ENCODE results near the gene GCNT2.
A peak's percentile ranks its signal among the peaks of the same experiment; 100 is the strongest.

GCNT2 gene

DNA sequence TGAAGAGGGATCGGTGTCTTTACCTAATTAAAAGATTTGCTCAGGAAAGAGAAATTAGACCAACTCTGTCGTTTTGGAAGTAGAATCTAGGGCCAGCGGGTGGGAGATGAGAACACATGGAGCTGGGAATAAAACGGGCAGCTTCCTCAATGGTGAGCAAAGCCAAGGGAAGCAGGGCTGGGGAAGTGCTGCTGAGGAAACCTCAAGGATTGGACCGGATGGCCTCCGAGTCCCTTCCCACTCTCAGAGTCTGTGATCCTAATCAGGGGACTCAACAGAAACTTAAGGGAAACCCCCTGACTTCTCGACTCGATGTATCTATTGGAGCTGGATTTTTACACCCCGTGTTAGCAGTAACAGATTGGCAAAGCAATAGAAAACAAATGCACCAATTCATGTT lies 10.8 kb downstream of the GCNT2 start:
- in situ Hi-C loops (cut with MboI; ENCODE audit: low sequenced_read_pairs, unreplicated experiment), result no loop called here
- no peak for TF ChIP-seq CTCF (IDR thresholded peaks at IDR 0.05; ENCODE audit: borderline replicate concordance, control extremely low read depth, extremely low read depth, insufficient read depth, missing control alignments)
- DNase-seq (ENCODE audit: low spot score), result no peak

- in situ Hi-C loops (cut with MboI; ENCODE audit: low sequenced_read_pairs, unreplicated experiment), result no loop called here
- DNase-seq (ENCODE audit: low spot score), result no peak
- no peak for TF ChIP-seq CTCF (IDR thresholded peaks at IDR 0.05; ENCODE audit: borderline replicate concordance, control extremely low read depth, extremely low read depth, insufficient read depth, missing control alignments)
Measured at GRCh38 chr6:10532392-10532791, 11.2 kb downstream of the GCNT2 start.

DNA sequence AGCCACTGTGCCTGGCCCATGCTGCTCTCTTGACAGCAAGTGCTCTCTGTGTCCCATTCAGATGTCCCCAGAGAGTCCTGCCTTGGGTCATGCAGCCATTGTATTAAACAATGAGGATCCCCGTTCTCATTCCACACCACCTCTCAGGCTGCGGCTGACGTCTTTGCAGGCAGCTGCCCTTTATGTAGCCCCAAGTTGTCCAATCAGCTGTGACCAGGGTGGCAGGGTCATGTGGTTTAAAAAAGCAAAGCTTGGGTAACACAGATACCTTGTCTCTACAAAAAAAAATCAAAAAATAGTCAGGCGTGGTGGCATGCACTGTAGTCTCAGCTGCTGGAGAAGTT lies 13.2 kb downstream of the GCNT2 start:
- in situ Hi-C loops (cut with MboI; ENCODE audit: low sequenced_read_pairs, unreplicated experiment), result no loop called here
- no peak for TF ChIP-seq CTCF (IDR thresholded peaks at IDR 0.05; ENCODE audit: borderline replicate concordance, control extremely low read depth, extremely low read depth, insufficient read depth, missing control alignments)
- no peak for DNase-seq (ENCODE audit: low spot score)

DNA sequence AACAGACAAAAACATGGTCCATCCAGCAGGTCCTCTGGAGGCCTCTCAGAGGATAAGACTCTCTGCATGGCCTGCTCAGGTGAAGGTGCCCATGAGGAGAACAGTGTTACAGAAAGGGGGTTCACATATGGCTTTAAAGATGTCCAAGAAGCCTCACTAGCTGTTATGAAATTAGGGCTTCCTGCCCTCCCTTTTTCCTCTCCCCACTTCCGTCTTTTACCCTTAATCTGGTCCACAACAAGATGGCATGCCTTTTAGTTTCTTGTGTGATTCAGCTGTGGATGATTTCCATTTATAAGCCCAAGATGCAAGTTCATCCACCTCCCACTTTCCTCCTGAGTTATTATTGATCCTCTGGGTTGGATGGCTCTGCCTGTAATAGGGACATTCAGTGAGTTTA lies 14.0 kb downstream of the GCNT2 start:
- in situ Hi-C loops (cut with MboI; ENCODE audit: low sequenced_read_pairs, unreplicated experiment), result no loop called here
- no peak for TF ChIP-seq CTCF (IDR thresholded peaks at IDR 0.05; ENCODE audit: borderline replicate concordance, control extremely low read depth, extremely low read depth, insufficient read depth, missing control alignments)
- DNase-seq (ENCODE audit: low spot score), result no peak

DNA sequence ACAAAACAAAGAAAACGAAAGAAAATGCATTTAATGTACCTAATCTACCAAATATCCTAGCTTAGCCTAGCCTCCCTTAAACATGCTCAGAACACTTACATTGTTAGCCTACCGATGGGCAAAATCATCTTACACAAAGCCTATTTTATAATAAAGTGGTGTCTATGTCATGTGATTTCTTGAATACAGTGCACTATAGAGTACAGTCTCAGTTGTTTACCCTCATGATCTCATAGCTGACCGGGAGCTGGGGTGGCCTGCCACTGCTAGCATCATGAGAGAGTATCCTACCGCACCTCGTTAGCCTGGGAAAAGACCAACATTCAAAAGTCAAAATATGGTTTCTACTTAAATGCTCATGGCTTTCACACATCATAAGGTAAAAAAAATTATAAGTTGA lies 16.6 kb downstream of the GCNT2 start:
- TF ChIP-seq CTCF (IDR thresholded peaks at IDR 0.05; ENCODE audit: borderline replicate concordance, control extremely low read depth, extremely low read depth, insufficient read depth, missing control alignments), result no peak
- DNase-seq (ENCODE audit: low spot score), result no peak
- in situ Hi-C loops (cut with MboI; ENCODE audit: low sequenced_read_pairs, unreplicated experiment), result no loop called here

- no peak for TF ChIP-seq CTCF (IDR thresholded peaks at IDR 0.05; ENCODE audit: borderline replicate concordance, control extremely low read depth, extremely low read depth, insufficient read depth, missing control alignments)
- in situ Hi-C loops (cut with MboI; ENCODE audit: low sequenced_read_pairs, unreplicated experiment), result no loop called here
- DNase-seq (ENCODE audit: low spot score), result peak; percentile 43
Measured at GRCh38 chr6:10540073-10540746, 19.1 kb downstream of the GCNT2 start.
